Fibroblast of lung (primary cell): ENCODE measurements around the gene TMEM258. TPM values are rescaled to one million over a fixed set of nuclear protein-coding genes. Genes with fewer than 3 reads are reported as not detected.

ENCODE experiments used
- DNase-seq, 2 donors: peaks; one replicate each; pipeline versions ENCODE4 v3.0.0 to v3.0.0-alpha.2; 2010; ENCODE audit warnings: low read depth in 2 of 2
- H2AFZ ChIP-seq: 2 replicates; pipeline ENCODE4 v1.5.1; 2012; ENCODE audit warnings: low read length, control low read depth, inconsistent platforms
- H3K27ac ChIP-seq: 2 replicates; pipeline ENCODE4 v1.5.1; 2011; ENCODE audit warnings: low read length, control low read depth; ENCODE audit not compliant: insufficient read depth
- H3K27me3 ChIP-seq: 2 replicates; pipeline ENCODE4 v1.5.1; 2011; ENCODE audit warnings: mild to moderate bottlenecking, low read length; ENCODE audit not compliant: control insufficient read depth, insufficient read depth
- H3K36me3 ChIP-seq: 2 replicates; pipeline ENCODE4 v1.5.1; 2011; ENCODE audit warnings: low read length; ENCODE audit not compliant: control insufficient read depth, insufficient read depth
- H3K4me1 ChIP-seq: 2 replicates; pipeline ENCODE4 v1.5.1; 2011; ENCODE audit warnings: low read length; ENCODE audit not compliant: control insufficient read depth, insufficient read depth; ENCODE audit errors: extremely low read depth
- H3K4me2 ChIP-seq: 2 replicates; pipeline ENCODE4 v1.5.1; 2011; ENCODE audit warnings: low read length, control low read depth; ENCODE audit not compliant: insufficient read depth; ENCODE audit errors: extremely low read depth
- H3K4me3 ChIP-seq, 4 experiments: fragments of 200-600 bp in 1 of 4; sonication (generic) in 1 of 4; replicated peaks in 1 of 4; 2 replicates each; pipeline ENCODE4 v1.5.1; 2011 to 2016; ENCODE audit warnings: low read length in 4 of 4, low read depth in 3 of 4, mild to moderate bottlenecking in 3 of 4, control low read depth in 2 of 4, inconsistent platforms in 1 of 4, mixed read lengths in 1 of 4; ENCODE audit not compliant: insufficient read depth in 1 of 4; ENCODE audit errors: control extremely low read depth in 1 of 4
- H3K79me2 ChIP-seq: 2 replicates; pipeline ENCODE4 v1.5.1; 2012; ENCODE audit warnings: mild to moderate bottlenecking, low read length, inconsistent platforms; ENCODE audit not compliant: control insufficient read depth, insufficient read depth
- H3K9ac ChIP-seq: 2 replicates; pipeline ENCODE4 v1.5.1; 2011; ENCODE audit warnings: mild to moderate bottlenecking, low read length, control low read depth; ENCODE audit not compliant: insufficient read depth
- H3K9me3 ChIP-seq: 2 replicates; pipeline ENCODE4 v1.5.1; 2012; ENCODE audit warnings: low read depth, low read length; ENCODE audit not compliant: control insufficient read depth, insufficient read depth
- H4K20me1 ChIP-seq: 2 replicates; pipeline ENCODE4 v1.5.1; 2011; ENCODE audit warnings: low read length; ENCODE audit not compliant: control insufficient read depth, insufficient read depth; ENCODE audit errors: extremely low read depth
- CTCF ChIP-seq, 2 donors: IDR thresholded peaks in 1 of 2; conservative IDR thresholded peaks in 1 of 2; 1 replicate in 1 of 2; 2 replicates in 1 of 2; pipeline ENCODE4 v1.5.1; 2011 to 2012; ENCODE audit warnings: low read length in 2 of 2, control low read depth in 1 of 2, inconsistent platforms in 1 of 2, low read depth in 1 of 2, mild to moderate bottlenecking in 1 of 2
- EZH2 ChIP-seq: IDR thresholded peaks from 2 replicates; pipeline ENCODE4 v1.5.1; 2012; ENCODE audit warnings: low read length, control low read depth, mild to moderate bottlenecking; ENCODE audit errors: missing control alignments
- polyA plus RNA-seq, 2 donors: library from polyadenylated mRNA; depleted of rRNA in 1 of 2; stranded (reverse) in 1 of 2; unstranded in 1 of 2; fragments of >200 nt; gene quantifications; 2 replicates each; pipeline ENCODE4 v1.2.1, GENCODE V29; 2011 to 2012; ENCODE audit warnings: missing spikeins in 1 of 2
- total RNA-seq: library from RNA; depleted of rRNA; stranded (reverse); fragments of >200 nt; gene quantifications from 2 replicates; pipeline ENCODE4 v1.2.1, GENCODE V29; 2014

Gene TMEM258
- total and polyA plus RNA-seq, 2 donors (not counting 1 experiment from before 2014, with no cell fraction given): 173 to 245 TPM

- Histone ChIP-seq H3K36me3 (no peaks in the 10 kb centered on the region), H3K27ac (no peak overlapping the region), H3K9me3 (no peaks in the 10 kb centered on the region), H3K4me3 (no peak overlapping the region), H3K9ac (no peak overlapping the region), H3K4me2 (no peak overlapping the region), H3K79me2 (no peaks in the 10 kb centered on the region), H4K20me1 (no peaks in the 10 kb centered on the region), H2AFZ (no peak overlapping the region), H3K4me1 (peaks cover 3% of the 10 kb centered on the region), H3K27me3 (peaks cover 2% of the 10 kb centered on the region)
- no peak for DNase-seq
- TF ChIP-seq EZH2 (no peak), CTCF (conservative IDR thresholded peaks at IDR 0.05 in 1 of 2, IDR thresholded peaks at IDR 0.05 in 1 of 2; ENCODE audit: low read depth in 1 of 2, low read length in 2 of 2) (no peak)
Measured at GRCh38 chr11:61747967-61748285, 44.5 kb downstream of the TMEM258 start.

- TF ChIP-seq CTCF (conservative IDR thresholded peaks at IDR 0.05 in 1 of 2, IDR thresholded peaks at IDR 0.05 in 1 of 2; ENCODE audit: low read depth in 1 of 2, low read length in 2 of 2) (peak; percentile 60 to 85), EZH2 (no peak)
- H4K20me1 ChIP-seq: no peaks in the 10 kb centered on the region
- H3K9ac ChIP-seq: no peak overlapping the region
- peaks cover 3% of the 10 kb centered on the region for H3K4me1 ChIP-seq
- peak; percentile 58 to 65 for DNase-seq
- H3K9me3 ChIP-seq: no peaks in the 10 kb centered on the region
- no peak overlapping the region for H3K4me3 ChIP-seq
- H3K27me3 ChIP-seq: no peaks in the 10 kb centered on the region
- no peaks in the 10 kb centered on the region for H3K79me2 ChIP-seq
- H2AFZ ChIP-seq: no peak overlapping the region
- no peak overlapping the region for H3K27ac ChIP-seq
- no peak overlapping the region for H3K4me2 ChIP-seq
- H3K36me3 ChIP-seq: no peaks in the 10 kb centered on the region
Measured at GRCh38 chr11:61747192-61747966, 45.0 kb downstream of the TMEM258 start.

- H3K27ac ChIP-seq: no peak overlapping the region
- no peaks in the 10 kb centered on the region for H4K20me1 ChIP-seq
- no peaks in the 10 kb centered on the region for H3K4me1 ChIP-seq
- H3K36me3 ChIP-seq: no peaks in the 10 kb centered on the region
- no peak overlapping the region for H3K9ac ChIP-seq
- no peaks in the 10 kb centered on the region for H3K79me2 ChIP-seq
- no peak overlapping the region for H2AFZ ChIP-seq
- H3K9me3 ChIP-seq: no peaks in the 10 kb centered on the region
- no peak for TF ChIP-seq CTCF (conservative IDR thresholded peaks at IDR 0.05 in 1 of 2, IDR thresholded peaks at IDR 0.05 in 1 of 2; ENCODE audit: low read depth in 1 of 2, low read length in 2 of 2)
- TF ChIP-seq EZH2: no peak
- no peak overlapping the region for H3K4me2 ChIP-seq
- no peak for DNase-seq
- no peak overlapping the region for H3K4me3 ChIP-seq
- no peaks in the 10 kb centered on the region for H3K27me3 ChIP-seq
Measured at GRCh38 chr11:61746442-61747191, 45.8 kb downstream of the TMEM258 start.
